Transverse colon (tissue), 4 donors: ENCODE measurements around the gene MAN1C1. TPM values are rescaled to one million over a fixed set of nuclear protein-coding genes. Genes with fewer than 3 reads are reported as not detected.

Experiments used
- DNase-seq: peaks from one replicate; pipeline ENCODE4 v3.0.0-alpha.2; 2019
- H3K27ac ChIP-seq, 4 donors: fragments of 200-600 bp; sonication (generic); 2 replicates each; pipeline ENCODE4 v1.5.1; 2016 to 2018; ENCODE audit warnings: inconsistent platforms in 4 of 4
- H3K27me3 ChIP-seq: fragments of 200-600 bp; sonication (generic); 2 replicates; pipeline ENCODE4 v1.5.1; 2017; ENCODE audit warnings: inconsistent platforms
- H3K36me3 ChIP-seq, 4 donors: fragments of 200-600 bp; sonication (generic); 2 replicates each; pipeline ENCODE4 v1.5.1; 2017 to 2019; ENCODE audit warnings: inconsistent platforms in 4 of 4
- H3K4me1 ChIP-seq, 4 donors: fragments of 200-600 bp; sonication (generic); 2 replicates each; pipeline ENCODE4 v1.5.1; 2017 to 2020; ENCODE audit warnings: inconsistent platforms in 4 of 4
- H3K4me3 ChIP-seq, 4 donors: fragments of 200-600 bp; sonication (generic); 1 replicate in 1 of 4; 2 replicates in 3 of 4; pipeline versions ENCODE4 v1.5.1 to v1.6.1; 2017 to 2019; ENCODE audit warnings: inconsistent platforms in 4 of 4
- H3K9me3 ChIP-seq, 2 donors: fragments of 200-600 bp; sonication (generic); 2 replicates each; pipeline ENCODE4 v1.5.1; 2017 to 2019; ENCODE audit warnings: inconsistent platforms in 2 of 2
- CTCF ChIP-seq, 5 experiments: fragments of 200-600 bp in 3 of 5; fragments of 450-650 bp in 2 of 5; sonication (generic) in 3 of 5; IDR thresholded peaks; 1 replicate in 2 of 5; 2 replicates in 3 of 5; pipeline ENCODE4 v1.5.1; 2016 to 2017; ENCODE audit warnings: antibody characterized with exemption in 5 of 5, inconsistent platforms in 3 of 5, mild to moderate bottlenecking in 2 of 5, moderate library complexity in 1 of 5
- EP300 ChIP-seq: sonication (generic); formaldehyde crosslinking; IDR thresholded peaks from one replicate; pipeline ENCODE4 v1.6.1; 2017; ENCODE audit warnings: antibody characterized with exemption, low read depth
- POLR2A ChIP-seq: fragments of 450-650 bp; IDR thresholded peaks from one replicate; pipeline ENCODE4 v1.6.1; 2016; ENCODE audit warnings: antibody characterized with exemption, mild to moderate bottlenecking, moderate library complexity
- POLR2AphosphoS5 ChIP-seq, 3 donors: sonication (generic); formaldehyde crosslinking; IDR thresholded peaks; one replicate each; pipeline ENCODE4 v1.6.1; 2016; ENCODE audit warnings: antibody characterized with exemption in 3 of 3
- WGBS, 2 donors: methylation state at CpG; one replicate each; pipeline ENCODE4 v1.1.5; 2018; ENCODE audit warnings: low coverage in 1 of 2; 5-methylcytosine and 5-hydroxymethylcytosine counted together
- in situ Hi-C, 4 donors: fragments of 200-750 bp; cut with MboI; loops; one replicate each; pipeline versions ENCODE4 v1.15.0 to v1.15.1; 2017; ENCODE audit warnings: low sequenced_read_pairs in 3 of 4, low pct_ligation_motif_present in 1 of 4, low pct_unique_long_range_greater_than_20kb in 1 of 4
- intact Hi-C: fragments of 100-400 bp; cut with DNase I; formaldehyde crosslinking; loops from one replicate; pipeline ENCODE4 v1.15.1; 2023; ENCODE audit warnings: low total_unique reads
- total RNA-seq, 4 donors: library from RNA; depleted of rRNA; stranded (reverse); fragments of >200 nt; gene quantifications; one replicate each; pipeline ENCODE4 v1.1.0, GENCODE V29; 2016

The MAN1C1 gene
- total RNA-seq, 4 donors from 2014 or later = 2.4 to 6.8 (median 4.3) TPM

GRCh38 chr1:25700626-25701025, 84.0 kb downstream of the MAN1C1 start:
- Histone ChIP-seq H3K27me3 (no peaks in the 10 kb centered on the region), H3K4me1 (peaks cover 8 to 57% (median 33%) of the 10 kb centered on the region in 4 donors), H3K9me3 (no peaks in the 10 kb centered on the region), H3K4me3 (no peak overlapping the region), H3K36me3 (no peaks in the 10 kb centered on the region), H3K27ac (peak overlapping the region; percentile 76 to 83 (median 82))
- intact Hi-C loops (no loop called here), in situ Hi-C loops (no loop called here)
- 71 to 73% methylated on average over 3 to 7 of the region's 7 CpGs for WGBS, 2 donors
- no peak for DNase-seq
- TF ChIP-seq CTCF (IDR thresholded peaks at IDR 0.05) = peak in 3 of 5 experiments; percentile 11
- TF ChIP-seq EP300 = no peak

- no peak for TF ChIP-seq CTCF (IDR thresholded peaks at IDR 0.05)
- no peak for TF ChIP-seq POLR2A
- TF ChIP-seq POLR2AphosphoS5 (IDR thresholded peaks at IDR 0.05) = no peak
- TF ChIP-seq EP300 = no peak
- Histone ChIP-seq H3K27me3 (no peaks in the 10 kb centered on the region), H3K27ac (peak overlapping the region; percentile 76 to 83 (median 82)), H3K4me1 (peaks cover 8 to 57% (median 28%) of the 10 kb centered on the region in 4 donors), H3K9me3 (no peaks in the 10 kb centered on the region), H3K36me3 (no peaks in the 10 kb centered on the region), H3K4me3 (no peak overlapping the region)
- no peak for DNase-seq
- WGBS, 2 donors = 86 to 93% methylated on average over 5 to 9 of the region's 9 CpGs
- intact Hi-C loops = no loop called here
- in situ Hi-C loops = no loop called here
Measured at GRCh38 chr1:25701030-25701785, 84.6 kb downstream of the MAN1C1 start.

- DNase-seq = no peak
Measured at GRCh38 chr1:25702101-25702775, 85.6 kb downstream of the MAN1C1 start.

More at GRCh38 chr1:25702101-25702775, 85.6 kb downstream of the MAN1C1 start:
- Histone ChIP-seq H3K4me3 (no peak overlapping the region), H3K27ac (peak overlapping the region; percentile 76 to 83 (median 82)), H3K4me1 (peaks cover 8 to 47% (median 23%) of the 10 kb centered on the region in 4 donors), H3K9me3 (no peaks in the 10 kb centered on the region), H3K36me3 (no peaks in the 10 kb centered on the region), H3K27me3 (no peaks in the 10 kb centered on the region)
- TF ChIP-seq POLR2A (no peak), POLR2AphosphoS5 (IDR thresholded peaks at IDR 0.05) (no peak), EP300 (no peak), CTCF (IDR thresholded peaks at IDR 0.05) (no peak)
- intact Hi-C loops = no loop called here
- 87% methylated on average over 11 of the region's 11 CpGs; no CpG with 5 or more reads in 1 of the 2 donors for WGBS, 2 donors
- in situ Hi-C loops = no loop called here
